DMS53 treated with DMSO at 0.1 percent for 48 hours (cell line): ENCODE data around the gene KRTAP3-1.
"Not testable (repeated sequence)": the region's sequence is repeated elsewhere in the genome, so short reads cannot be mapped to it uniquely, and the experiment has no call there.

Experiments
- DNase-seq: peaks from one replicate; lab custom pipeline; 2025; ENCODE audit not compliant: unreplicated experiment; lab: John Stamatoyannopoulos, UW

Gene KRTAP3-1

DNA sequence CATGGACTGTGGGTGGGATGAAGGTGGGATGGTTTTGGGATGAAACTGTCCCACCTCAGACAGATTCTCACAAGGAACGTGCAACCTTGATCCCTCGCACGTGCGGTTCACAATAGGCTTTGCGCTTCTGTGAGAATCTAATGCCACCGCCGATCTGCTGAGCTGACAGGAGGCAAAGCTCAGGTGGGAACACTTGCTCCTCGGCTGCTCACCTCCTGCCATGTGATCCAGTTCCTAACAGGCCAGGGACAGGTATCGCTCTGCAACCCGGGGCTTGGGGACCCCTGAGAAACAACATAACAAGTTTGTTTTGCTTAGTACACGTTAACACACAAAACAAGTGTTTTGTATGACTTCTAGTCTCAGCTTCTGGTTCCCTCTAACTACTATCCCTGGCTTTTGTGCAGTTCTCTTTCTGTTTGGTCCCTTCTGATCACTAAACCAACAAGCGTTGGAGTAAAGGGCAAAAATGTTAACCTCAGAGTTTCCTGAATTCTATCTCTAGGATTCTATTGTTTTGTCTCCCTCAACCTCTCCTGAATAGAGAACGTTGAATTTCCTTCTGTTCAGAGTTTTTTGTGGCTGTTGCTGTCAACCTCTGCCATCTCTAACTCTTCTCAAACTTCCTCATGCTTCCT, 7.8 kb upstream of the KRTAP3-1 start:
- no peak for DNase-seq

DNA sequence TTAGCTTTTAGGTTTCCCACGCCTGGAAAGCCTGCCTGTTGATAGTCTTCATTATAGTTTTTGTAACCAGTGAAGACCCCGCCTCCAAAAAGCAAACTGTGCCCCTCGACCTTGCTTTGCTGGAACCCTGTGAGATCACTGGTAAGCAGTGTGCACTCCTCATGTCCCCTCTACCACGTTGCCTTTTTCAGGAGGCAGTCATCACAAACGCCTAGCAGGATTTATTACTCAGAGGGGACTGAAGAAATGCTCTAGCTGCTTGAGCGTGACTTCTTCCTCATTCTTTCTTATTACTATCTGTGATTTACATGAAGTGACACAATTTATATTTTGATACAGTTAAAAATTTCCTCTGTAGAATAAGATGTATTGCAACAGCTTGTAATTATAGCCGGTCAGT, 6.5 kb upstream of the KRTAP3-1 start:
- no peak for DNase-seq

DNA sequence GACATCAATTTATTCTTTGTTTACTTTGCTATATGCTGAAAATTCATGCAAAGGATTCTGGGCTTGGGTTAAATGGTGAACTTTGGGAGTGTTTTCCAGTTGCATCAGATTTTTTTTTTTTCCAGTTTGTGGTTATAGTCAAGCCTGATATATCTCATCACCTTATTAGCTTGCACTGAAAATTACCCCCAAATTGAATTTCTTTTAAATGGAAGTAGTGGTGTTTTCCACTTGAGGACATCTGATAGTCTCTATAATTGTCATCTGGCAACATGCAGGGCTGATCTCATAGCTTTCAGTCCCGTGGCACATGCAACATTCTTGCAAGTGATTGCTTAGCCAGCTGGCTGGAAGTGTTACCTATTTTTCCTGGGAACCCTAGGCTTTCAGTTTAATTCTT, 4.7 kb upstream of the KRTAP3-1 start:
- DNase-seq, result no peak

DNA sequence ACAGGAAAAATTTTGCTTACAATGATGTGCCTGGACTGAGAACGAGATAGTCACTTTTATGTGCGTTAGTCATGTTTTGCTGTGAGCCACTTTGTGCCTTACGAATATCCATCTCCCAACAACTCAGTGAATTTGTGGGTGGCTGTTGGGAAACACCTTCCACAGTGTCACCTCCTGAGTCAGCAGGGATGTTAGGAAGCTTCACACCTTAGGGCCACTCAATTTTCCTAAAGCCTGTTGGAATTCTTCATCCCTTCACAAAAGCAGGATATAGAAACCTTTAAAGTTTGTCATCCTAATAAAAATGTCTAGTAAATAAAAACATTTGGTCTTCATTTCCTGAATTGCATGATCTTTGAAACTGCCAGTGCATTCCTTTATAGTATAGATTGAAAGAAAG, 4.3 kb upstream of the KRTAP3-1 start:
- no peak for DNase-seq

DNA sequence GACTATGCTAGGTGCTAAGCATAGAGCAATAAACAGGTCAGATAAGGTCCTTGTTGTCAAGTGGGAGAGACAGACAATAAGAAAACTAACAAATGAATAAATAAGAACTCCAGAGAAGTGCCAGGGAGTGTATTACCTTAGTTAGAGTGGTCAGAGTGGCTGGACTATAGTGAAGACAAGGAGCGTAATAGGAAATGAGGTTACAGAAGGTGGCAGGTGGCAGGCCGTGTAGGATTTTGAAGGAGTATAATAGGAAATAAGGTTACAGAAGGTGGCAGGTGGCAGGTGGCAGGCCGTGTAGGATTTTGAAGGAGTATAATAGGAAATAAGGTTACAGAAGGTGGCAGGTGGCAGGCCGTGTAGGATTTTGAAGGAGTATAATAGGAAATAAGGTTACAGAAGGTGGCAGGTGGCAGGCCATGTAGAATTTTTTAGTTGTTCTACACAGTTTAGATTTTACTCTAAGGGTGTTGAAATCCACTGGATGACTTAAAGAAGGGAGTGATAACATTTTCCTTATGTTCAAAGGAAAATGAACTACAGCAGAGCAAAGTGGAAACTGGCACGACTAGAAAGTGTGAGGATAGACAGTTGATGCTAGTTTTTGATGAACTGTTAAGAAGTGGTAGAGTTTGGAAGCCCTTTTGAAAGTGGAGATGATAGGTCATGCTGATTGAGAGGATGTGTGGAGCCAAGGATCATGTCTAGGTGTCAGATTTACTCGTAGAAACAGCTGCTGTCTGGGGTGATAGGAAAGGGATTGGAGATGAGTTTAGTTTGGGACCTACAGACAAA, 3.6 kb upstream of the KRTAP3-1 start:
- DNase-seq, result peak; percentile 19

DNA sequence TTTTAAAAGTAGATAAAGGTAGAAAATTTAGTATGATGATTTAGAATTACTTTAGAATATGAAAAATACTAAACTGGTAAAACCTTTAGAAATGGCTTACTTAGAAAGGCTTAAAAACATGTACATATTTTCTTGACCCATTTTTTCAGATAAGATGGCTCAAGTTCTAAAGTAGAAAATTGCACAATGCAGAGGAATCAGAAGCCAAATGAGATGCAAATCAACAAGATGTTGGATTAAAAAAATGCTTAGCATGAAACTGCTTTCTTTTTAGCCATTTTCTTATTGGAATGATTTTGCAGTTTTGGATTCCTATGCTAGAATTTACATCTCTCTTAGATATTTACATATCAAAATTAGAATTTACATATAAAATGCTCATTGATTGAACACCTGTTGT, 1.5 kb upstream of the KRTAP3-1 start:
- DNase-seq, result no peak

DNA sequence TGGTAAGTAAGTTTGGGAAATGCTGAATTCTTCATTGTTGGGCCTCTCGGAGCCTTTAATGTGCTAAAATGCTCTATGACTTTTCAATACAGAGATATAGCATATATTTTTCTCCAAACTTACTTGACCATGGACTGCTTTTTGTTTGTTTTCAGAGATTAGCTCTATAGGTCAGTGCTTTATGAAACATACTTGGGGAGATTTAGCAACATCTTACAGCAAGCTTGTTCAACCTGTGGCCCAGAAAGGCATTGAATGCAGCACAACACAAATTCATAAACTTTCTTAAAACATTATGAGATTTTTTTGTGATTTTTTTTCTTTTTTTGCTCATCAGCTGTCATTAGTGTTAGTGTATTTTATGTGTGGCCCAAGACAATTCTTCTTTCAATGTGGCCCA, 1.0 kb upstream of the KRTAP3-1 start:
- DNase-seq, result no peak

DNA sequence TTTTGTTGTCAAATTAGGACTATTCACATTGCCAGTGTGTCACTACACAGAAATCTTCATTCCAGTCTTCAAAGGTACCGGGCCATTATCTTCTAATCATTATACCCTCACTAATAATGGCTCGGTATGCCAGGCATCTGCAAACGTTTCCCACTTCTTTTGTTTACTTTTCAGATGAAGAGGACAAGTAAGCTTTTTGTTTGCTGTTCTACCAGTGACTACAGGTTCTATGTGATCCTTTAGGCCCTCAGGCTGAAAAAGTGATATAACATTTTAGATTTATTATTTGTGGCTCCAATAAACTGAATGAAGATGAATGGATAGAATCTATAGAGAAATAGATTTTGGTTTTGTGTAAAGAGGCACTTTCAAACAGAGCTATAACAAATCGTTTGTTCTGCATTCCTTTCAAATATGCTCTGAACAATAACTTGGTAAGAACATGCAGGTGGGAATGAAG, 403 bp upstream of the KRTAP3-1 start:
- DNase-seq, result peak; percentile 54

DNA sequence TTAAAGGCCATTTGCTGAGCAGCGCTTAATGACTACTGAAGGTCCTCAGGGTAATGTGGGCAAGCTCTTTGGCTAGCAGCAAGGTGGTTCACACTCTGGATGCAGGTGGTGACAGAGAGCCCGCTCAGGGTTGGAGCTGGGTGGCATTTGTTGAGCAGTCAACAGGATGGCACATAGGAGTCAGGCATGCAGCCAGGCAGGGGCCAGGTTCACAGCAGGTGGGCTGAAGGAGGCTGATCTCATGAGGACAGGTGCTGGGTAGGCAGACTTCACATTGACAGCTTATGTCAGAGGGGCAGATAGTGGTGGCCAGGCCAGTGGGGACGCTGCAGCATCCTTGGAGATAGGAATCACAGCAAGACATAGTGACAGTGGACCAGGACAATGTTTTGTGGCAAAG, 4.5 kb downstream of the KRTAP3-1 start:
- no peak for DNase-seq

DNA sequence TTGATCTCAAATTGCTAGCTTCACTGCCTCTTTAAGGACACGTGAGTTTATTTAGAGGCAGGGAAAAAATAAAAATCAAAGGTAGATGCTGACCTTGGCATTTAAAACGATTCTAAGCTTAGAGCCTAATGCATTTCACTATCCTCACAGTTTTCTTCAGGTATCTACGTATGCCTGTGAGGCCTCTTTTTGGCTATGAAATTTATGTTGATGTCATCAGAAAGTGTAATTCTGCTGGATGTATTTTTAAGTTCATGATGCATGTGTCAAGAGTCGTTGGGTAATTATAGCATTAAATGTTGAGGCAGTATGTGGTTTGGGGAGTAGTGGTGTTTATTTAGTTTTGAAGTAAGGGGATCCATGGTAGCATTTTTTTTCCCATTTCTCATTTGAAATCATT, 5.0 kb downstream of the KRTAP3-1 start:
- no peak for DNase-seq

DNA sequence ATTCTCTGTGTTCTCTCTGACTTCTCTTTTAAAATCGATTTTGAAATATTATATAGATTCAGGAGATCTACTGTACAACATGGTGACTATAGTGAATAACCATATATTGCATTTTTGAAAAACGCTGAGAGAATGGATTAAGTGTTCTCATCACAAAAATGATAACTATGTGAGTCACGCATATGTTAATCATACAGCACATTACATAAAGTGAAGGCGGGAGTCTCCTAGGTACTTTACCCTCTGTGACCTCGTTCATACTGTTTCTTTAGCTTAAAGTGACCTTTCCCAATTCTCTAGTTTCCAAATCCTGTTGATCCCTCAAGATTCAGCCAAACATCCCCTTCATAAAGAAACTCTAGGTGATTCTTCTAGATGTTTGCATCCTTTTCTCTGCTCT, 6.1 kb downstream of the KRTAP3-1 start:
- no peak for DNase-seq

DNA sequence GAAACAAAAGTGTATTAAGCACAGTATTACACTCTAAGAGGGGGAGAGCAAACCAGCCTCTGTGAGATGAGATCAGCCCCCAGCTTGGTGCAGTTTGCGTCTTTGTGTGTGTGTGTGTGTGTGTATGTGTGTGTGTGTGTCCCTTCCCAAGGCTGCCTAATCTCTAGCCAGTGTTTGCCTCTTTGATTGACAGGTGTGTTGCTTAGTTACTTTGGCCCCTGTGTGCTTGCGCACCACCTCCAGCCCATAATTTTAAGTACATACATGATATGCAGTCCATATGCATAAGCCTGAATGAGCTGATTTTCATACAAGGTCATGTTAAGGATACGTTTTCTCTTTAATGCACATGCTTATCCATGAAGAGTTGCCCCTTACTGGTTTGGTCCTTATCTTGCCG, 7.1 kb downstream of the KRTAP3-1 start:
- no peak for DNase-seq

DNA sequence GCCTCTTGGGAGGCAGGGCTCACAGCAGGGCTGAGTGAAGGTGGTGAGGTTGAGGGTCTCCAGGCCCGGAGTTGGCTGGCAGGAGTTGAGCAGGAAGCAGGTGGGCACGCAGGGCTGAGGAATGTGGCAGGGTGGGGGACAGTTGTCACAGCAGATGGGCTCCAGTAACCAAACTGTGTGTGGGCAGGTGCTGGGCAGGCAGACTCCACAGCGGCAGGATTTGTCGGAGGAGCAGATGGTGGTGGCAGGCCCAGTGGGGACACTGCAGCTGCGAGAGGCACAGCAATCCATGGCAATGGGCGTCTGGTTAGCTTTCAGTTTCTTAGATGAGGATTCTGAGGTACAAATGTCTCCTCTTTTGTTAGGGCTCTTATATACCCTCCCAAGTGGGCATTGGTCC, 9.4 kb downstream of the KRTAP3-1 start, which contains the start of gene KRTAP3-2:
KRTAP3-2 (minus strand) TSS at position 344 of the 400 bp plus-strand sequence; CDS start at position 291, 53 bp downstream.
- not testable (repeated sequence) for DNase-seq

DNA sequence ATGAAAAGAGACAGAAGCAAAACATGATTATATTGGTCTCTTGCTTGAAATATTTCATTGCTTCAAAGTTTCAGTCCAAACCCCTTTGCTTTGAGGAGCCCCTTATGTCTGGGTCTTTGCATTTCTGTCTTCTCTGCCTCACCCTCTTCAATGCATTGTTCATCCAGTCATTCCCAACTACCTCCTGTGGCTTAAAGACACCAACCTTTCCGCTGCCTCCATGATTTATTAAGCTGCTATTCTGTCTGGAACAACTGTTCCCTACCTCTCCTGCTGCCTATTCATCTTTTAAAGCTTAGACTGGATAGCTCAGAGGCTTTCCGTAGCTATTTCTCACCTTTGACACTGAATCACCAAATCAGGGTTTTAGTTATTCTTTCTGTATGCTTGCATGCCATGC, 11.6 kb downstream of the KRTAP3-1 start:
- DNase-seq, result no peak

DNA sequence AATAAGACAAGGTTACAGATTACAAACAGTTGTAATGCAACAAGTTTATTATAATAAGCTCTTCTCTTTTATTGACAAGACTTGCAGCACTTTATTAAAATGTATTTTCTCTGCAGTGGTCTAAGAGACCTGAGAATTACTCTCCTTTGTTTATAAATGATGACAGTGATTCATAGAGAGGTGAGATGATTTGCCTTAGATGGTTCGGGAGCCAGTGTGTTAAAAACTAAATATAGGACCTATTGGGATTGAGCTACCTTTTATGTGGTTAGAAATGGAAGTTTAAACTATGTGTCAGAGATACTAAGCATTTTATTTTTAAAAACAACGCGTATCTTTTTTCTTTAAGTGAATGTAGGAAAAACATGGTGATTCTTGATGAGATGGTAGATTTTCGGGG, 12.1 kb downstream of the KRTAP3-1 start:
- no peak for DNase-seq

DNA sequence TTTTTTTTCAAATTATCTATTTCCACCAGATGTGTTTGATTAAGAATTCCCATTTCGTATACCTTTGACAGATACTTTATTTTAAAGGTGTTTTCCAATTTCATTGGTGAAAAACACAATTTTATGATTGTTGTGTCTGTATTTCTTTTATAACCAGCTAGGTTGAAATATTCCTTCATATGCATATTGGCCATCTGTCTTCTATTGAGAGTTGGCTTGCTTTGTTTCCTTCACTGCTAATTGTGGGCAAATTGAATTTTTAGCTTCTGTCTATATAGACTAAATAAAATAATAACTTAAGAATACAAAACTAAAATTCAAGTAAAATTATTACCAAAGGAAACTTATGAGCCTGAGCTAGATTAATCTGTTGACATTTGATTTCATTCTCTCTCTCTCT, 13.8 kb downstream of the KRTAP3-1 start:
- DNase-seq, result no peak

DNA sequence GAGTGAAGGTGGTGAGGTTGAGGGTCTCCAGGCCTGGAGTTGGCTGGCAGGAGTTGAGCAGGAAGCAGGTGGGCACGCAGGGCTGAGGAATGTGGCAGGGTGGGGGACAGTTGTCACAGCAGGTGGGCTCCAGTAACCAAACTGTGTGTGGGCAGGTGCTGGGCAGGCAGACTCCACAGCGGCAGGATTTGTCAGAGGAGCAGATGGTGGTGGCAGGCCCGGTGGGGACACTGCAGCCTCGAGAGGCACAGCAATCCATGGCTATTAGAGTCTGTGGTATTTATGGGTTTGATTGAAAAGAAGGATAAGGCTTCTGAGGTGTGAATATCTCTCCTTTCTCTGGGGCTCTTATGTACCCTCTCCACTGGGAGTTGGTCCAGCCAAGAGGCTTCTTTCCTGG, 15.1 kb downstream of the KRTAP3-1 start, which contains the start of gene KRTAP3-3:
KRTAP3-3 (minus strand) TSS at position 326 of the 400 bp plus-strand sequence; CDS start at position 259, 67 bp downstream.
- DNase-seq, result no peak

DNA sequence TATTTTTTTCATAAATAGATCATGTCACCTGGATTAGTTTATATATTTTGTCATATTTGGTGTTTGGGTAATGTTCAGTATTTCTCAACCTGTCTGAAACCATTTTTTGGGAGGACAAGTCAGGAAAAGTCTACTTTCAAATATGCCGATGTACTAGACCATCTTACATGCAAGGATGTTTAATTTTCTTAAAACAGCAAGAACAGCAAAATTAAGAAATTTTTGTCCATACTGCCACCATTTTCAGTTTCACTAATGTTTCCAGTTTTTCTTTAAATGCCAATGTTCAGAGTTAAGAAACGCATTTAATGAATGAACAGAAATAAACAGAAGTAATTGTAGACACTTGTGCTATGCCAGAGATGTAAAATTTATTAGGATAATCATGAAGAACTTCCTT, 15.8 kb downstream of the KRTAP3-1 start:
- no peak for DNase-seq

DNA sequence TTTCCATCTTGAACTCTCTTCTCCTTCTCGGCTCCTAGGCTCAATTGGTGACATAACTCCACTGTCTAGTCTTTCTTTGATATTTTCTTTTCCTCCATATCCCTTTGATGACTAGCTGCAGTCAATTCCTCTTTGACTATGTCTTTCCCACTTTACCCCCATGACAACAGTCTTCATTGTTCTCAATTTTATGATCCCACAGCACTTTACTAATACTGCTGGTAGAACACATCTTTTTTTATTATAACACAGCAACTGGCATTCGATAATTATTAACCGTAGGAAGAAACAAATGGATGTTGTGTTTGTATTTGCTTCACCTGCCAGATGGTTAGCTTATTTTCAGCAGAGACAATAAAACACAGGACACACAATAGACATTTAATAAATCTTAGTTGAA, 16.3 kb downstream of the KRTAP3-1 start:
- no peak for DNase-seq

DNA sequence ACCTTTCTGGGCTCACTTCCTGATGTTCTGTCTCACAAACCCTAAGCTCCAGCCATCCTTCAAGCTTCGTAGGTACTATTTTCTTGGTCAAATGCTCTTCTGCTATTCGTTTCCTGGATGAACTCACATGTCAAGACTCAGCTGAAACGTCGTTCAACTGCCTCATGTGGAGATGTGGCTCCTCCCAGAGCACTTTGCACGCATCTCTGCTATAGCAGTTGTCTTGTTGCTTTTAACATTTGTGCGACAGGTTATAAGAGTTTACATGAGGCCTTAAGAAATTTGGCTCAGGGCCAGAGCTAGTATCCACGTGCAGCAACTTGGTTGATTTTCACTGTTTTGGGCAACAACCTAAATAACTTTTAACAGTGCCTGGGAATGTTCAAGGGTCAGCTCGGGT, 22.0 kb downstream of the KRTAP3-1 start:
- DNase-seq, result no peak

DNA sequence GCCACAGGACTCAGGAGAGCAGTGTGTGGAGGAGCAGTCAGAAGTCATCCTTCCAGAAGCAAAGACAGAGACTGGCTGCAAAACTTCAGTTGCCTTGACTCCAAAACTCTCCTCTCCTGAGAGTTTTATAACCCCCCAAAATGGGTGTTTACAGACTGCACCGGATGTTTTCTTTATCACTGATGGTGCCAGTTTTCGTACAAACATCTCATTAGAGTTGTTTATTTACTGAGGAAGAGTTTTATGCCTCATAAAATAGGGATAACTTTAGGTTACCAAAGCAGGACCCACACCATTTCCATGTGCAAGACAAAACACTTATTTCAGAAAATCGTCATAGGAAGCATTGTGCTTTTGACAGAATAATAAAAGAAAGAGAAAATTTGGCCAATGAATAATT, 24.7 kb downstream of the KRTAP3-1 start, which contains the start of gene KRT40:
KRT40 (minus strand) TSS at position 101 of the 400 bp plus-strand sequence; CDS start at position 48, 53 bp downstream.
- DNase-seq, result no peak

DNA sequence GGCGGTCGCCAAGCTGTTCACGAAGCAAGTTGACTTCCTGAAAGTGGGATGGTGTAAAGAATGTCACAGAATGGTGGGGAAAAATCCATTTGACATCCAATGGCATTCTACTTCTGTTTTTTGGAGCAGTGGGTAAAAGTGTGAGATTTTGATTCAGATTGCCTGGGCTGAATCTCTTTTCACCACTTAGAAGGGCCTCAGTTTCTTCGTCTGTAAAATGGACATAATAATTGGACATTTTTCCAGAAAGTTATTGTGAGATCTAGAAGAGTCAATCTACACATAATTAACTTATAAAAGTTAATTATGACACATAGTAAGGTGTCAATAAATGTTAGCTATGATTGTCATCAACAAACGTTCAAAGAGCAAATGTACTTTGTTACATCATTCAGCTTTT, 27.8 kb downstream of the KRTAP3-1 start:
- no peak for DNase-seq
